ENCODE data around the gene AGER.

AGER gene

GRCh38 chr6:32146287-32146686, 37.8 kb downstream of the AGER start (continued):
- TF ChIP-seq ZNF623 (tag by site-specific recombination; IDR thresholded peaks at IDR 0.05) (no peak), ZBTB48 (tag by site-specific recombination; IDR thresholded peaks at IDR 0.05) (peak; percentile 99), ZNF626 (tag by site-specific recombination; IDR thresholded peaks at IDR 0.05) (no peak), SP3 (tag by site-specific recombination; IDR thresholded peaks at IDR 0.05) (no peak), ZSCAN23 (tag by site-specific recombination; IDR thresholded peaks at IDR 0.05) (peak; percentile 55; the same call in 1 of the 2 replicates), ZNF280D (tag by site-specific recombination; IDR thresholded peaks at IDR 0.05) (no peak), ZNF19 (tag by site-specific recombination; IDR thresholded peaks at IDR 0.05; ENCODE audit: low read depth) (no peak), KLF17 (tag by site-specific recombination; IDR thresholded peaks at IDR 0.05) (no peak), ZNF660 (tag by site-specific recombination; IDR thresholded peaks at IDR 0.05) (peak; percentile 32; the same call in 1 of the 2 replicates), KLF8 (tag by site-specific recombination; IDR thresholded peaks at IDR 0.05) (no peak), ZNF621 (tag by site-specific recombination; IDR thresholded peaks at IDR 0.05) (no peak), ZNF624 (tag by site-specific recombination; IDR thresholded peaks at IDR 0.05) (no peak), ZNF211 (tag by site-specific recombination; IDR thresholded peaks at IDR 0.05; ENCODE audit: low read depth) (no peak), HOXA7 (CRISPR knock-in tag; IDR thresholded peaks at IDR 0.05; ENCODE audit: borderline replicate concordance) (no peak), ZNF549 (tag by site-specific recombination; IDR thresholded peaks at IDR 0.05) (no peak), KLF16 (tag by site-specific recombination; IDR thresholded peaks at IDR 0.05) (peak; percentile 29; the same call in 1 of the 2 replicates), ZNF580 (tag by site-specific recombination; IDR thresholded peaks at IDR 0.05) (no peak), SALL2 (tag by site-specific recombination; IDR thresholded peaks at IDR 0.05; ENCODE audit: borderline replicate concordance) (no peak), PRDM10 (tag by site-specific recombination; IDR thresholded peaks at IDR 0.05) (peak; percentile 89), SCRT1 (tag by site-specific recombination; IDR thresholded peaks at IDR 0.05; ENCODE audit: borderline replicate concordance) (peak; percentile 83), ZNF274 (IDR thresholded peaks at IDR 0.05; ENCODE audit: low read length) (no peak), ZNF274 (tag by site-specific recombination; IDR thresholded peaks at IDR 0.05; ENCODE audit: borderline replicate concordance) (no peak), ZNF239 (tag by site-specific recombination; IDR thresholded peaks at IDR 0.05) (no peak), ZNF394 (tag by site-specific recombination; IDR thresholded peaks at IDR 0.05; ENCODE audit: borderline replicate concordance) (no peak), ZNF214 (tag by site-specific recombination; IDR thresholded peaks at IDR 0.05; ENCODE audit: borderline replicate concordance) (no peak), ZNF654 (tag by site-specific recombination; IDR thresholded peaks at IDR 0.05; ENCODE audit: low read depth) (no peak), ZNF600 (tag by site-specific recombination; IDR thresholded peaks at IDR 0.05) (peak; percentile 39; the same call in 1 of the 2 replicates), ZNF391 (tag by site-specific recombination; IDR thresholded peaks at IDR 0.05; ENCODE audit: borderline replicate concordance, low read depth) (no peak), ZNF645 (tag by site-specific recombination; IDR thresholded peaks at IDR 0.05) (no peak), PRDM1 (tag by site-specific recombination; IDR thresholded peaks at IDR 0.05) (peak; percentile 62; the same call in 1 of the 2 replicates), ZFP41 (tag by site-specific recombination; IDR thresholded peaks at IDR 0.05; ENCODE audit: borderline replicate concordance) (no peak)
